Measurements from ENCODE around the gene CD81.

CD81 gene

DNA sequence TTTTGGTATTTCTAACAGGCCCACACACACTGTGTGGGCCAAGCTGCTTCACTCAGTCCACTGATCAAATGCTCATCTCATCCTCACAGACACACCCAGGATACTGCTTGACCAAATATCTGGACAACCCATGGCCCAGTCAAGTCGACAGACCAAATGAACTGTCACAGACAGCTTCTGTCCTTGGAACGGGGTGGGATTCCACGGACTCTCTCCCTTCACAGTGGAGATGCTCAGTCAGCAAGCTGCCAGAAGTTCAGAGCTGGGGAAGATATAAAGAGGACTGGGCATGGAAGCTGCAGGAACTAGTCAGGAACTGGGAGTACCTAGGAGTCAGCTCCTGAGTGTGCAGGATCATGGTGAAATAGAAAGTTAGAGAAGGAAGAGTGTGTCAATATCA lies 34.6 kb upstream of the CD81 start:
- DNase-seq (ENCODE audit: insufficient read length, low spot score) (no peak), FAIRE-seq (no peak)
- TF ChIP-seq, protein P1, sequence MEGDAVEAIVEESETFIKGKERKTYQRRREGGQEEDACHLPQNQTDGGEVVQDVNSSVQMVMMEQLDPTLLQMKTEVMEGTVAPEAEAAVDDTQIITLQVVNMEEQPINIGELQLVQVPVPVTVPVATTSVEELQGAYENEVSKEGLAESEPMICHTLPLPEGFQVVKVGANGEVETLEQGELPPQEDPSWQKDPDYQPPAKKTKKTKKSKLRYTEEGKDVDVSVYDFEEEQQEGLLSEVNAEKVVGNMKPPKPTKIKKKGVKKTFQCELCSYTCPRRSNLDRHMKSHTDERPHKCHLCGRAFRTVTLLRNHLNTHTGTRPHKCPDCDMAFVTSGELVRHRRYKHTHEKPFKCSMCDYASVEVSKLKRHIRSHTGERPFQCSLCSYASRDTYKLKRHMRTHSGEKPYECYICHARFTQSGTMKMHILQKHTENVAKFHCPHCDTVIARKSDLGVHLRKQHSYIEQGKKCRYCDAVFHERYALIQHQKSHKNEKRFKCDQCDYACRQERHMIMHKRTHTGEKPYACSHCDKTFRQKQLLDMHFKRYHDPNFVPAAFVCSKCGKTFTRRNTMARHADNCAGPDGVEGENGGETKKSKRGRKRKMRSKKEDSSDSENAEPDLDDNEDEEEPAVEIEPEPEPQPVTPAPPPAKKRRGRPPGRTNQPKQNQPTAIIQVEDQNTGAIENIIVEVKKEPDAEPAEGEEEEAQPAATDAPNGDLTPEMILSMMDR (IDR thresholded peaks at IDR 0.05; ENCODE audit: insufficient read depth, missing control alignments) = no peak

DNA sequence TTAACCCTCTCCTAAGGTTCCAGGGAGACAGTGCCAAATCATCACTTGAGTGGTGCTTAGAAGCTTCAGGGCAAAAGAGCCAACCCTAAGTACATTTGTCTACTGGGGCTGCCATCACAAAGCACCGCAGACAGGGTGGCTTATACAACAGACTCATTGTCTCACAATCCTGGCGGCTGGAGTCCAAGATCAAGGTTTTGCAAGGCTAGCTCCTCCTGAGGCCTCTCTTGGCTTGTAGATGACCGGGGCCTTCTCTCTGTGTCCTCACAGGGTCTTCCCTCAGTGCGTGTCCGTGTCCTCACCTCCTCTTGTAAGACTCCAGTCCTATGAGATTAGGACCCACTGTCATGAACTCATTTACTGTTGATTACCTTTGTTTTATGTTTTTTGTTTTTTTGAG lies 34.1 kb upstream of the CD81 start:
- no peak for FAIRE-seq
- TF ChIP-seq, protein P1 (IDR thresholded peaks at IDR 0.05; ENCODE audit: insufficient read depth, missing control alignments) = no peak
- DNase-seq (ENCODE audit: insufficient read length, low spot score) = no peak

DNA sequence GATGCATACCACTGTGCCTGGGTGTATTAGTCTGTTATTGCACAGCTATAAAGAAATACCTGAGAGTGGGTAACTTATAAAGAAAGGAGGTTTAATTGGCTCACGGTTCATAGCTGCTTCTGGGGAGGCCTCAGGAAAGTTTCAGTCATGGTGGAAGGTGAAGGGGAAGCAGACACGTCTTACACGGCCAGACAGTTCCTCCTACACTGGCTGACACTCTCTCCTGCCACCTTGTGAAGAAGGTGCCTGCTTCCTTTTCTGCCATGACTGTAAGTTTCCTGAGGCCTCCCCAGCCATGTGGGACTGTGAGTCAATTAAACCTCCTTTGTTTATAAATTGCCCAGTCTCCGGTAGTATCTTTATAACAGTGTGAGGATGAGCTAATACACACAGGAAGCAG lies 33.6 kb upstream of the CD81 start:
- no peak for FAIRE-seq
- no peak for DNase-seq (ENCODE audit: insufficient read length, low spot score)
- TF ChIP-seq, protein P1 (IDR thresholded peaks at IDR 0.05; ENCODE audit: insufficient read depth, missing control alignments) = no peak

DNA sequence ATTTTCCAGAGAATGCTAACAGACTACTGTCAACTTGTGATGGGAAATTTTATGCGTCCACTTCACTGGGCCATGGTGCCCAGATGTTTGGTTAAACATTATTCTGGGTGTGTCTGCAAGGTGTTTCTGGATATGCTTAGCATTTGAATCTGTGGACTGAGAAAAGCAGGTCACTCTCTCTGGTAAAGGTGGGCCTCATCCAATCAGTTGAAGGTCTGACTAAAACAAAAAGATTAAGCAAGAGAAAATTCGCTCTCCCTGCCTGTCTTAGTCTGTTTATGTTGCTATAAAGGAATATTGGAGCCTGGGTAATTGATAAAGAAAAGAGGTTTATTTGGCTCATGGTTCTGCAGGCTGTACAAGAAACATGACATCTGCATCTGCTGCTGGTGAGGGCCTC lies 32.1 kb upstream of the CD81 start:
- FAIRE-seq = no peak
- TF ChIP-seq, protein P1 (IDR thresholded peaks at IDR 0.05; ENCODE audit: insufficient read depth, missing control alignments) = no peak
- DNase-seq (ENCODE audit: insufficient read length, low spot score) = no peak

DNA sequence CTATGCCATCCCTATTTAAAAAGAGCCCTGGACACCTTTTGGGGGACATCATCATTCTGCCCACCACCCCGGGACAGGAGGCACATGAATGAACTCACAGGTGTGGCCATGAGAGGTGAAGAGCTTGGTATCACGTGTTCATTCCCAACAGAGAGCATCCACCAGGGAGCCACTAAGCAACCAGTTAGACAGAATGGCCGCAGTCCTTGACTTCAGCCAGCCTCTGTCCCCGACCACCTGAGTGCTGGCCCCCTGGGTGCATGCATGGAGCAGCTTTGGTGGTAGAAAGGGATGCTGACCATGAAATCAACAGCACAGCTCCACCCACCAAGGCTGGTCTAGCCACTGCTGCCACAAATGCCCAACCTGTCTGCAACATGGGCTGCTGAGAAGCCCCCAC lies 31.1 kb upstream of the CD81 start:
- FAIRE-seq = no peak

DNA sequence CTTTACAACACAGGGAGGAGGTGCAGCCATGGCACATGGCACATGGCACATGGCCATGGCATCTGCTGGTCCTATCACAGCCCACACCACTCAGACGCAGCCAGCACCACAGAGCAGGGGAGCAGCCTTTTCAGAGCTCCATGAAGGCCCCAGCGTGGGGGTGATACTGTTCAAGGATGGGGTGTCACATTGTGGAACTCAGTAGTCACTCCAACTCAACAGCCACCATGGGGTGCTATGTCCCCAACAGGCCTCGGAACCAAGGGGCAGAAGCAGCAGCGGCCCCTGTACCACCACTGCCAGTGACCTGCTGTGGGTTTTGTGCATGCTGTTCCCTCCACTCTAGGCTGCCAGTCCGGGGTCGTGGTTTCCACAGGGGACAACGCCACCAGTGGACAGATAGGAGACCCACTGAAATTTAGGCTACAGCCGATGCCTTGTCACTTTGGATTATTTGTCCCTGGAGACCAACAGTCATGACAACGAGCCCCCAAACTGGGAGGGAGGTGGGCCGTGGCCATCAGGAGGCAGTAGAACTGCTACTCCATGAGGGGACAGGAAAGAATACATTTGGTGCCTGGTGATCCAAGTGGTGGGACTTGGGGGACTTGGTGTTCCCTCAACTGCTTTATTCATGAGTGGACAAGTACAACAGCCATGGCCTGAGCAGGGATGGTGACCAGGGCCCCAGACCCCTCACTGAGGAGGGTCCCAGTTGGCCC lies 30.4 kb upstream of the CD81 start:
- FAIRE-seq (no peak), DNase-seq (ENCODE audit: insufficient read length, low spot score) (no peak)
- TF ChIP-seq, protein P1 (IDR thresholded peaks at IDR 0.05; ENCODE audit: insufficient read depth, missing control alignments) = no peak

More for the DNA sequence above, 31.1 kb upstream of the CD81 start:
- TF ChIP-seq, protein P1 (IDR thresholded peaks at IDR 0.05; ENCODE audit: insufficient read depth, missing control alignments) = no peak
- DNase-seq (ENCODE audit: insufficient read length, low spot score) = no peak

DNA sequence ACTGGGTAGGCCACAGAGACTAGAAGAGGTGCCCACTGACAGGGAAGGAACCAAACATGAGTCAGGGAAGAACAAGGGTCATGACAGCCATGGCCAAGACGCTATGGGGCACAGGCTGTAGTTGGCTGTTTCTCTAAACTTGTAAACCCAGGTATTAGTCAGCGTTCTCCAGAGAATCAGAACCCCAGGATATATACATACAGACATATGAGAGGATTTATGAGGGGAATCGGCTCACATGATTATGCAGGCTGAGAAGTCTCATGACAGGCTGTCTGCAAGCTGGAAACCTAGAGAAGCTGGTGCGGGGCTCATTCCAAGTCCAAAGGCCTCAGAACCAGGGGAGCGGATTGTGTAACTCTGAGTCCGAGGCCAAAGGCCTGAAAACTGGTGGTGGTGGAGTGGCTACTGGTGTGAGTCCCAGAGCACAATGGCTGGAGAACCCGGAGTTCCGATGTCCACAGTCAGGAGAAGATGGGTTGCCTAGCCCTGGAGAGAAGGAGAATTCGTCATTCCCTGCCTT lies 29.7 kb upstream of the CD81 start:
- TF ChIP-seq, protein P1 (IDR thresholded peaks at IDR 0.05; ENCODE audit: insufficient read depth, missing control alignments) = no peak
- no peak for DNase-seq (ENCODE audit: insufficient read length, low spot score)
- no peak for FAIRE-seq
